GM12801 (cell line): ENCODE data around the gene HELZ.

ENCODE experiments used
- TF ChIP-seq, protein P1 (sequence below): IDR thresholded peaks from one replicate; pipeline ENCODE4 v1.5.1; 2011; ENCODE audit warnings: control low read depth; ENCODE audit not compliant: insufficient read length; ENCODE audit errors: extremely low read depth

HELZ gene

GRCh38 chr17:67238991-67239390 lies 6.0 kb downstream of the HELZ start:
- TF ChIP-seq, protein P1, sequence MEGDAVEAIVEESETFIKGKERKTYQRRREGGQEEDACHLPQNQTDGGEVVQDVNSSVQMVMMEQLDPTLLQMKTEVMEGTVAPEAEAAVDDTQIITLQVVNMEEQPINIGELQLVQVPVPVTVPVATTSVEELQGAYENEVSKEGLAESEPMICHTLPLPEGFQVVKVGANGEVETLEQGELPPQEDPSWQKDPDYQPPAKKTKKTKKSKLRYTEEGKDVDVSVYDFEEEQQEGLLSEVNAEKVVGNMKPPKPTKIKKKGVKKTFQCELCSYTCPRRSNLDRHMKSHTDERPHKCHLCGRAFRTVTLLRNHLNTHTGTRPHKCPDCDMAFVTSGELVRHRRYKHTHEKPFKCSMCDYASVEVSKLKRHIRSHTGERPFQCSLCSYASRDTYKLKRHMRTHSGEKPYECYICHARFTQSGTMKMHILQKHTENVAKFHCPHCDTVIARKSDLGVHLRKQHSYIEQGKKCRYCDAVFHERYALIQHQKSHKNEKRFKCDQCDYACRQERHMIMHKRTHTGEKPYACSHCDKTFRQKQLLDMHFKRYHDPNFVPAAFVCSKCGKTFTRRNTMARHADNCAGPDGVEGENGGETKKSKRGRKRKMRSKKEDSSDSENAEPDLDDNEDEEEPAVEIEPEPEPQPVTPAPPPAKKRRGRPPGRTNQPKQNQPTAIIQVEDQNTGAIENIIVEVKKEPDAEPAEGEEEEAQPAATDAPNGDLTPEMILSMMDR, result no peak

DNA sequence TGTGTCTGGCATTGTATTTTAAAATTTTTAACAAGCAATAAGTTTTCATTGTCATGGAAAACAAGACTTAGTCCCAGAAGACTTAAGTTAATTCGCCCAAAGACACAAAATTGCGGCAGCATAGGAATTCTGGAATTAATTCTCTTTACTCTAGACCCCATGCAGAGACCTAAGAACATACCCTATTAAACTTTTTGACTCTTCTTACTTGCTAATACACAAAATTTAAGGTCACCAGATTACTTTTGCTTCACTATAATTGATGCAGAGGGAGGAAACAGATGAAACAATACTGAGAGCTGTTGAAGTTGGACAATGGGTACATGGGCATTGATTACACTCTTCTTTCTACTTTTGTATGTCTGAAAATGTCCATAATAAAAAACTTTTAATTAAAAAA lies 12.6 kb downstream of the HELZ start:
- TF ChIP-seq, protein P1, result no peak

DNA sequence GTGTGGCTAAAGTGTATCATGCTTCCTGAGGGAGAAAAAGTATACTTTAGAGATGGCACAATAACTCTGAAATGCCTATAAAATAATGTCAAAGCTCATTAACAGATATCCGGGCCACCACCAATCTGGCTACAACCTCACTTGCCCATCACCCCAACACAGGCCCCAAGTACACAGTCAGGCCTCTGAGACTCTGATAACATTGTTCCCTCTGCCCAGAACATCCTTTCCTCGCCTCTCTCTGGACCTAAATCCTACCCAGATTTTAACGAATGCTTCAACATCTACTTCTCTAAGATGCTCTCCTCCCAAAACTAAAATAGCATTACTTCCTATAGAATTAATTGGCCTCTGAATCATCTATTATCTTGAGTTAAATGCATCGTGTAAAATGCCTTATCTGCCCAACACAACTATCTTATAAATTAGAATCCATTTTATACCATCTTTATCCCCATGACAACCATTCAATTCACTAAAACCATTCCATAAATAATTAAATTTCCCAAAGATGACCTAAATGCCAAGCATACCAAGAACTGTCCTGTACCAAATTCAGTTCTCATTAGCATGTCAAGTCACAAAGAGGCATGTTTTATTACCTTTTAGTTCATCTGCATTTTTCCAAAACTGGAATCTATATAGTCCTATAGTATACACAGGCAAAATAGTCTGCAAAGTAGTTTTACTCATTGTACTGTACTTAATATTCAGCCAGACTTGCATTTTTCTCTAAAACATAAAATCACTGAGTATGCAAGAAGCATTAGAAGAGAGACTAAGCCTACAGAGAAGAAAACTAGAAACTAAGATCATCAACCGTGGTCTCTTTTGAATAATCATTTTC lies 15.7 kb downstream of the HELZ start:
- TF ChIP-seq, protein P1, result no peak

- TF ChIP-seq, protein P1, result no peak
These were observed 17.5 kb downstream of the HELZ start for GRCh38 chr17:67227488-67227887.

GRCh38 chr17:67225316-67225715 lies 19.7 kb downstream of the HELZ start:
- TF ChIP-seq, protein P1, result no peak

- TF ChIP-seq, protein P1, result no peak
These were observed 20.3 kb downstream of the HELZ start for GRCh38 chr17:67224736-67225135.

GRCh38 chr17:67223924-67224323 lies 21.1 kb downstream of the HELZ start:
- TF ChIP-seq, protein P1, result no peak
